ENCODE data around the gene FAHD2A. TPM values are rescaled to one million over a fixed set of nuclear protein-coding genes. Genes with fewer than 3 reads are reported as not detected.

The FAHD2A gene
- total and polyA plus RNA-seq, 2 experiments from 2014 or later, result 27.6 to 51.0 TPM

DNA sequence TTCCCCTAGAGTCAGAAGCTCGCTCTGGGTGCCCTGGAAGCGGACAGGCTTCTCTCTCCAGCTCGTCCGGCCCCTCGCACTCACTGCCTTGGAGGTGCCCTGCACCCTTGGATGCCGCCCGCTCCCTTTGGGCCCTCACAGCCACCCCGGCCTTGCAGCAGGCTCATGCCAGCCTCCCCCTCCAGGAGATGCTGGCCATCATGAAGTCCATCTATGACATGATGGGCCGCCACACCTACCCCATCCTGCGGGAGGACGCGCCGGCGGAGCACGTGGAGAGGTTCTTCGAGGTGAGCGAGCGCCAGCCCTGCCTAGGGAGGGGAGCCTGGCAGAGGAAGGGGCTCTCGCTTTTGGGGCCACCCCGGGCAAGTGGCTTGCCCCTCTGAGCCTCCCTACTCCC is 20.3 kb upstream of the FAHD2A start:
- Mint-ChIP-seq H3K4me1 (peaks cover 8% of the 10 kb centered on the region), H3K27me3 (ENCODE audit: insufficient read depth, low read depth, poor library complexity) (peaks cover 8% of the 10 kb centered on the region), H3K36me3 (ENCODE audit: low read depth) (no peaks in the 10 kb centered on the region), H3K27ac (no peak overlapping the region), H3K9me3 (no peaks in the 10 kb centered on the region), H3K4me3 (no peak overlapping the region)
- DNase-seq (ENCODE audit: low spot score) (no peak), ATAC-seq (no peak)
- no peak overlapping the region for H3K4me3 ChIP-seq
- no peaks in the 10 kb centered on the region for H3K9me2 ChIP-seq (ENCODE audit: insufficient read depth)
- no peak overlapping the region for H3K27ac ChIP-seq (ENCODE audit: low read depth)
- no peaks in the 10 kb centered on the region for H3K79me2 ChIP-seq (replicated peaks; ENCODE audit: insufficient read depth)
- no peaks in the 10 kb centered on the region; the same call in 1 of the 2 replicates for H3K27me3 ChIP-seq (ENCODE audit: insufficient read depth)
- no peak overlapping the region for H2AFZ ChIP-seq
- H3K4me1 ChIP-seq (ENCODE audit: insufficient read depth), result no peaks in the 10 kb centered on the region; the same call in 1 of the 2 replicates
- no peaks in the 10 kb centered on the region for H4K20me1 ChIP-seq (replicated peaks; ENCODE audit: insufficient read depth)
- H3F3A ChIP-seq (replicated peaks; ENCODE audit: low read depth), result no peaks in the 10 kb centered on the region
- H3K36me3 ChIP-seq (ENCODE audit: insufficient read depth), result no peaks in the 10 kb centered on the region
- H3K4me2 ChIP-seq, result no peak overlapping the region
- TF ChIP-seq NANOG (IDR thresholded peaks at IDR 0.05; ENCODE audit: borderline replicate concordance), result no peak

DNA sequence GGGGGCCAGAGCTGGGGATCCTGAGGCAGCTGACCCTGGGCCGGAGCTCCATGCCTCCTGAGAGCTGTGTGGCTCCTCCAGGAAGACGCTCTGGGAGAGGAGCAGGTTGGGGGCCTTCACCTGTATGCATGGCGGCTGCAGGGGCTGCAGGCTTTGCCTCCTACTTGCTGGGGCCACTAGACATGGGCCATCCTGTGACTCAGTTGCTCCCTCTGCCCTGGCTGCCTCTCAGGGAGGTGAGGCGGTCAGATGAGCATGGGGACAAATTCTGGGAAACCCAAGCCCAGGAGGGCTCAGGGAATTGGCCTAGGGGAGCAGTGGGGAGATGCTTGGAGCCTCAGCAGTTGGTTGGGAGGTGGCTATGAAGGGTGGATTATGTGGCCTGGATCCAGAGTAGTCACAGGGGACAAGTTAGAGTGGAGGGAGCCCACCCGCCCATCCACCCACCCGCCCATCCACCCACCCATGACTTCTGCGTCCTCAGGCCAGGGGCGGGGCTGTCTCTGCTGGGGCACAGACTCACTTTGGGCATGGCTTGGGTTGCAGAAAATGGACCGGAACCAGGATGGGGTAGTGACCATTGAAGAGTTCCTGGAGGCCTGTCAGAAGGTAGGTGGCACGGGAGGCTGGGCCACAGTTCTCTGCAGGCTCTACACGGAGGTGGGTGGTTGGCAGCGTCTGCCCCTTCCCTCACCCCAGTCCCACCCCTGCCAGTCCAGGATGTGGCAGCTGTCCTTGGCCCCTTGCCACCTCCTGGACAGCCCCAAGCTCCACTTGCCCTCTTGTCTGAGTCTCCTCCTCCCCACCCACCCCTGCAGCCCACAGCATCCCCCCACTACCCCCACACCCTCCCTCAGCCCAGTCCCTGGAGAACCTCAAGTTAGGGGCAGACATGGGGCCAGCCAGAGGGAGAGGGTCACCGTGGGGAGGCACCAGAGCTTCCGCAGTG is 19.5 kb upstream of the FAHD2A start:
- Mint-ChIP-seq H3K9me3 (no peaks in the 10 kb centered on the region), H3K36me3 (ENCODE audit: low read depth) (no peaks in the 10 kb centered on the region), H3K27me3 (ENCODE audit: insufficient read depth, low read depth, poor library complexity) (peaks cover 8% of the 10 kb centered on the region), H3K4me3 (no peak overlapping the region), H3K4me1 (peaks cover 8% of the 10 kb centered on the region), H3K27ac (no peak overlapping the region)
- Histone ChIP-seq H3K4me2 (no peak overlapping the region), H3K4me3 (no peak overlapping the region), H3K36me3 (ENCODE audit: insufficient read depth) (no peaks in the 10 kb centered on the region), H3K79me2 (replicated peaks; ENCODE audit: insufficient read depth) (no peaks in the 10 kb centered on the region), H3K9me2 (ENCODE audit: insufficient read depth) (no peaks in the 10 kb centered on the region), H2AFZ (no peak overlapping the region), H3F3A (replicated peaks; ENCODE audit: low read depth) (no peaks in the 10 kb centered on the region), H3K4me1 (ENCODE audit: insufficient read depth) (no peaks in the 10 kb centered on the region; the same call in 1 of the 2 replicates), H3K27ac (ENCODE audit: low read depth) (no peak overlapping the region), H4K20me1 (replicated peaks; ENCODE audit: insufficient read depth) (no peaks in the 10 kb centered on the region), H3K27me3 (ENCODE audit: insufficient read depth) (no peaks in the 10 kb centered on the region; the same call in 1 of the 2 replicates)
- no peak for DNase-seq (ENCODE audit: low spot score)
- TF ChIP-seq STAT1 (IDR thresholded peaks at IDR 0.05; ENCODE audit: unreplicated experiment) (no peak), EZH2phosphoT487 (IDR thresholded peaks at IDR 0.05; ENCODE audit: unreplicated experiment) (no peak), ZNF114 (CRISPR knock-in tag; IDR thresholded peaks at IDR 0.05) (no peak), POLR2AphosphoS5 (IDR thresholded peaks at IDR 0.05; ENCODE audit: low read depth) (no peak), JUNB (IDR thresholded peaks at IDR 0.05; ENCODE audit: unreplicated experiment) (no peak), ZNF331 (CRISPR knock-in tag; IDR thresholded peaks at IDR 0.05; ENCODE audit: low read depth) (no peak), NANOG (IDR thresholded peaks at IDR 0.05; ENCODE audit: borderline replicate concordance) (no peak)
- TF ChIP-seq, protein P1, sequence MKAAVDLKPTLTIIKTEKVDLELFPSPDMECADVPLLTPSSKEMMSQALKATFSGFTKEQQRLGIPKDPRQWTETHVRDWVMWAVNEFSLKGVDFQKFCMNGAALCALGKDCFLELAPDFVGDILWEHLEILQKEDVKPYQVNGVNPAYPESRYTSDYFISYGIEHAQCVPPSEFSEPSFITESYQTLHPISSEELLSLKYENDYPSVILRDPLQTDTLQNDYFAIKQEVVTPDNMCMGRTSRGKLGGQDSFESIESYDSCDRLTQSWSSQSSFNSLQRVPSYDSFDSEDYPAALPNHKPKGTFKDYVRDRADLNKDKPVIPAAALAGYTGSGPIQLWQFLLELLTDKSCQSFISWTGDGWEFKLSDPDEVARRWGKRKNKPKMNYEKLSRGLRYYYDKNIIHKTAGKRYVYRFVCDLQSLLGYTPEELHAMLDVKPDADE (IDR thresholded peaks at IDR 0.05), result no peak
- TF ChIP-seq, protein P2, sequence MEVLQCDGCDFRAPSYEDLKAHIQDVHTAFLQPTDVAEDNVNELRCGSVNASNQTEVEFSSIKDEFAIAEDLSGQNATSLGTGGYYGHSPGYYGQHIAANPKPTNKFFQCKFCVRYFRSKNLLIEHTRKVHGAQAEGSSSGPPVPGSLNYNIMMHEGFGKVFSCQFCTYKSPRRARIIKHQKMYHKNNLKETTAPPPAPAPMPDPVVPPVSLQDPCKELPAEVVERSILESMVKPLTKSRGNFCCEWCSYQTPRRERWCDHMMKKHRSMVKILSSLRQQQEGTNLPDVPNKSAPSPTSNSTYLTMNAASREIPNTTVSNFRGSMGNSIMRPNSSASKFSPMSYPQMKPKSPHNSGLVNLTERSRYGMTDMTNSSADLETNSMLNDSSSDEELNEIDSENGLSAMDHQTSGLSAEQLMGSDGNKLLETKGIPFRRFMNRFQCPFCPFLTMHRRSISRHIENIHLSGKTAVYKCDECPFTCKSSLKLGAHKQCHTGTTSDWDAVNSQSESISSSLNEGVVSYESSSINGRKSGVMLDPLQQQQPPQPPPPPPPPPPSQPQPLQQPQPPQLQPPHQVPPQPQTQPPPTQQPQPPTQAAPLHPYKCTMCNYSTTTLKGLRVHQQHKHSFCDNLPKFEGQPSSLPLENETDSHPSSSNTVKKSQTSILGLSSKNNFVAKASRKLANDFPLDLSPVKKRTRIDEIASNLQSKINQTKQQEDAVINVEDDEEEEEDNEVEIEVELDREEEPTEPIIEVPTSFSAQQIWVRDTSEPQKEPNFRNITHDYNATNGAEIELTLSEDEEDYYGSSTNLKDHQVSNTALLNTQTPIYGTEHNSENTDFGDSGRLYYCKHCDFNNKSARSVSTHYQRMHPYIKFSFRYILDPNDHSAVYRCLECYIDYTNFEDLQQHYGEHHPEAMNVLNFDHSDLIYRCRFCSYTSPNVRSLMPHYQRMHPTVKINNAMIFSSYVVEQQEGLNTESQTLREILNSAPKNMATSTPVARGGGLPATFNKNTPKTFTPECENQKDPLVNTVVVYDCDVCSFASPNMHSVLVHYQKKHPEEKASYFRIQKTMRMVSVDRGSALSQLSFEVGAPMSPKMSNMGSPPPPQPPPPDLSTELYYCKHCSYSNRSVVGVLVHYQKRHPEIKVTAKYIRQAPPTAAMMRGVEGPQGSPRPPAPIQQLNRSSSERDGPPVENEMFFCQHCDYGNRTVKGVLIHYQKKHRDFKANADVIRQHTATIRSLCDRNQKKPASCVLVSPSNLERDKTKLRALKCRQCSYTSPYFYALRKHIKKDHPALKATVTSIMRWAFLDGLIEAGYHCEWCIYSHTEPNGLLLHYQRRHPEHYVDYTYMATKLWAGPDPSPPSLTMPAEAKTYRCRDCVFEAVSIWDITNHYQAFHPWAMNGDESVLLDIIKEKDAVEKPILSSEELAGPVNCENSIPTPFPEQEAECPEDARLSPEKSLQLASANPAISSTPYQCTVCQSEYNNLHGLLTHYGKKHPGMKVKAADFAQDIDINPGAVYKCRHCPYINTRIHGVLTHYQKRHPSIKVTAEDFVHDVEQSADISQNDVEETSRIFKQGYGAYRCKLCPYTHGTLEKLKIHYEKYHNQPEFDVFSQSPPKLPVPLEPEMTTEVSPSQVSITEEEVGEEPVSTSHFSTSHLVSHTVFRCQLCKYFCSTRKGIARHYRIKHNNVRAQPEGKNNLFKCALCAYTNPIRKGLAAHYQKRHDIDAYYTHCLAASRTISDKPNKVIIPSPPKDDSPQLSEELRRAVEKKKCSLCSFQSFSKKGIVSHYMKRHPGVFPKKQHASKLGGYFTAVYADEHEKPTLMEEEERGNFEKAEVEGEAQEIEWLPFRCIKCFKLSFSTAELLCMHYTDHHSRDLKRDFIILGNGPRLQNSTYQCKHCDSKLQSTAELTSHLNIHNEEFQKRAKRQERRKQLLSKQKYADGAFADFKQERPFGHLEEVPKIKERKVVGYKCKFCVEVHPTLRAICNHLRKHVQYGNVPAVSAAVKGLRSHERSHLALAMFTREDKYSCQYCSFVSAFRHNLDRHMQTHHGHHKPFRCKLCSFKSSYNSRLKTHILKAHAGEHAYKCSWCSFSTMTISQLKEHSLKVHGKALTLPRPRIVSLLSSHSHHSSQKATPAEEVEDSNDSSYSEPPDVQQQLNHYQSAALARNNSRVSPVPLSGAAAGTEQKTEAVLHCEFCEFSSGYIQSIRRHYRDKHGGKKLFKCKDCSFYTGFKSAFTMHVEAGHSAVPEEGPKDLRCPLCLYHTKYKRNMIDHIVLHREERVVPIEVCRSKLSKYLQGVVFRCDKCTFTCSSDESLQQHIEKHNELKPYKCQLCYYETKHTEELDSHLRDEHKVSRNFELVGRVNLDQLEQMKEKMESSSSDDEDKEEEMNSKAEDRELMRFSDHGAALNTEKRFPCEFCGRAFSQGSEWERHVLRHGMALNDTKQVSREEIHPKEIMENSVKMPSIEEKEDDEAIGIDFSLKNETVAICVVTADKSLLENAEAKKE (CRISPR knock-in tag; IDR thresholded peaks at IDR 0.05), result no peak
- TF ChIP-seq, protein P3, sequence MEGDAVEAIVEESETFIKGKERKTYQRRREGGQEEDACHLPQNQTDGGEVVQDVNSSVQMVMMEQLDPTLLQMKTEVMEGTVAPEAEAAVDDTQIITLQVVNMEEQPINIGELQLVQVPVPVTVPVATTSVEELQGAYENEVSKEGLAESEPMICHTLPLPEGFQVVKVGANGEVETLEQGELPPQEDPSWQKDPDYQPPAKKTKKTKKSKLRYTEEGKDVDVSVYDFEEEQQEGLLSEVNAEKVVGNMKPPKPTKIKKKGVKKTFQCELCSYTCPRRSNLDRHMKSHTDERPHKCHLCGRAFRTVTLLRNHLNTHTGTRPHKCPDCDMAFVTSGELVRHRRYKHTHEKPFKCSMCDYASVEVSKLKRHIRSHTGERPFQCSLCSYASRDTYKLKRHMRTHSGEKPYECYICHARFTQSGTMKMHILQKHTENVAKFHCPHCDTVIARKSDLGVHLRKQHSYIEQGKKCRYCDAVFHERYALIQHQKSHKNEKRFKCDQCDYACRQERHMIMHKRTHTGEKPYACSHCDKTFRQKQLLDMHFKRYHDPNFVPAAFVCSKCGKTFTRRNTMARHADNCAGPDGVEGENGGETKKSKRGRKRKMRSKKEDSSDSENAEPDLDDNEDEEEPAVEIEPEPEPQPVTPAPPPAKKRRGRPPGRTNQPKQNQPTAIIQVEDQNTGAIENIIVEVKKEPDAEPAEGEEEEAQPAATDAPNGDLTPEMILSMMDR (conservative IDR thresholded peaks at IDR 0.05; ENCODE audit: low read depth in 2 of 2), result no peak
- no peak for ATAC-seq

Measured in GM23338 (cell line).